ENCODE results near the gene NPM3. TPM values are rescaled to one million over a fixed set of nuclear protein-coding genes. Genes with fewer than 3 reads are reported as not detected.

Gene NPM3
- total RNA-seq, 2 experiments from 2014 or later, result 241 to 260 TPM

- ChIA-PET CTCF (interaction anchor here (0.8 to 2.6 kb wide), 2 partner anchors 12 to 166 kb away, joined by 3 to 11 read pairs; no protein-coding TSS in a partner anchor), POLR2A (no interaction called here)
Measured at GRCh38 chr10:101768791-101769170, 14.5 kb downstream of the NPM3 start.

DNA sequence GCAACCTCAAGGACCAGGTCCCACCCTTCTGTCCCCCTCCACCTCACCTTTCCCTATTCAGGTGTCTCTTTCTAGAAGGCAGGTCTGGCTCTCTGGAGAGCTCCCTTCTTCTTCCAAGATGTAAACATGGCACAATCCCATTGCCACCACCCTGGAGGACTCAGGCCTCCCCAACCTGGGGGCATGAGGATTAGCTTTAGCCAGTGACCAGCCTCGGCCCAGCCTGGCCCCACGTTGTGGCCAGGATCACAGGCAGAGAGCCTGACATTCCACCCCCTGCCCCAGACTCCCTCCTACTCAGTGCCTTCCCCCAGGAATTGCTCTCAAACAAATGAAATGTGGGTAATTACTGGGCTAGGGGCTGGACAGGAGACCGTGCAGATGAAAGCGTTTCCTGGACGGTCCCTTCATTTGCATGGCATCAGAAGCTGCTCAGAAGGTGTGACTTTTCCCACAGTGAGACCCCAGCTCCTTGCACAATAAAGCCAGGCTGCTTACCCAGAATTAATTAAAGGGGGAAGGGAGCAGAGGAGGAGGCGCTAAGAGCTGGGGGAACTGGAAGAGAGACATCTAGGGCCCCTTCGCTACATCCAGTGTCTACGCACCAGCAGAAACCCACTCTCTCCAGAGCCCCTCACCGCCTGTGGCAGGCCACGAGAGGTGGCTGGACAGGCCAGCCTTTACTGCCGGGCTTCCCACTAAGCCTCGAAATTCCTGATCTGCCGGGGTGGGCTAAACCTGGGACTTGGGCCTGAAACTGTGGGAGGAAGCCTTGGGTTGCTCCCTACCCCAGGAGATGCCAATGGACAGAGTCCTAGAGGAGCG lies 15.1 kb downstream of the NPM3 start:
- CTCF ChIA-PET, result interaction anchor here (0.8 to 2.6 kb wide), 2 partner anchors 13 to 165 kb away, joined by 3 to 11 read pairs; no protein-coding TSS in a partner anchor
- POLR2A ChIA-PET, result no interaction called here

DNA sequence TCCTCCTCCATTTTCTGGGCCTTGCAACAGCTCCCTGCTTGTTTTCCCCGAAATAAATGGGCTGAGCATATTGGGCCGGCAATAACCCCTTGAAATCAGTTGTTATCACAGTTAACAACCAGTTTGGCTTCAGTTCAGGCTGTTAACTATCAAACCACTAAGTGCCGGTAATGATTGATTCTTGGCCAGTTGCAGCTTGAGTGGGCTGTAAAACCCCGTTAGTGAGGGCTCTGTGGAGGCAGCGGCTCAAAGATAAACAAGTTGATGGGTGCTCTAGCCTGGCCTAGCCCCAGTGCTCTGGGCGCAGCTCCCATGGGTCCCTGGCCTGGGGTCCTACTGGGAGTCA lies 15.7 kb downstream of the NPM3 start:
- POLR2A ChIA-PET, result no interaction called here
- CTCF ChIA-PET, result interaction anchor here (2.6 kb wide), 1 partner anchor 13 kb away, joined by 11 read pairs; no protein-coding TSS in a partner anchor

DNA sequence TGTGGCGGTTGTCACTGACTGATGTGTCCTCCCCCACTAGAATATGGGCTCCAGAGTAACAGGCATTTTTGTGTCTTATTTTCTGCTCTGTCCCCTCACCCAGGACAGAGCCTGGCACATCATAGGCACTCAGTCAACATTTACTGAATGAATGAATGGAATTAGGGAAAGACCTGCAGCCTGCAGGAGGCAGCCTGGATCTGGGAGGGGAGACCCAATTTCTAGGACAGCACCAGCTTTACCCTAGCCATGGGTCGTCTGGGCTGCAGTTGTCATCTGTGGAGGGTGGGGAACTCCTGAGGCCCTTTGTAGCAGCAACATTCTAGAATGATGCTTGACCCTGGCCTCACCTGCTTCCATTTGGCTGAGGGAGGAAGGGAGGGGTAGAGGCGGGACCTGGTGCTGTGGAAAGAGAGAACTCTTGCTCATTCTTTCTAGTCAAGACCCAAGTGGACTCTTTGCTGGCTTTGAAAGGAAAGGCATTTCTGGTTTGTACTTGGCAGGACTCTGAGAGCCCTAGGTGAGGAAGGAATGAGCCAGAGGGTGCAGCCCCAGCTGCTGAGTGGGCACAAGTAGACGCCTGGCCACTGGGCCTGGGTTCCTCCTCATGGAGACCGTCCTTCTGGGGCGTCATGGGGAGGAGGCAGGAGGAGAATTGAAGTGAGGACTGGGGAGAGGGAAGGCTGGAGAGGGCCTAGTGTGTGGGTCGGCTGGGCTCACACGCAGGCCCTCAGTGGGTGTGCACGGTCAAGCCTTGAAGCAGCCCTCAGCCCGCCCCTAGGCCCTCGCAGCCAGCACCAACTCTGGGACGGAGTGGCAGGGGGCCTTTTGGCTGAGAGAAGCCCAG lies 16.3 kb downstream of the NPM3 start:
- ChIA-PET CTCF (interaction anchor here (2.6 kb wide), 1 partner anchor 14 kb away, joined by 11 read pairs; no protein-coding TSS in a partner anchor), POLR2A (no interaction called here)

DNA sequence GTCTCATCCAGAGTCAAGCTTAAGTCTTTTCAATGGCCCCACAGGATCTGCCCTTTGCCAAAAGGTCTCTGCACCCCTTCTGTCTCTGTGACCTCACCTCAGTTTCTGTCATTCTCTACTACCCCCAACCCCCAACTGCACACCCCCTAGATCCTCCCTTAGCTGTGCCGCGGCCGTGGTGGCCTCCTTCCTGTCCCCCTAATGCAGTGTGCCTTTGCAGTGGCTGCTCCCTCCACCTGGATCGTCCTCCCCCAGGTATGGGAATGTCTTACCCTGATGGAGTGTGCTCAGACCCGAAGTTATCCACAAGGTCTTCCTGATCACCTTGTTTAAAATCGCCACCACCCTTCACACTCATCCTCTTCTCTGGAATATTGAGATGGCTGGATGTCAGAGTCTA lies 16.9 kb downstream of the NPM3 start:
- POLR2A ChIA-PET, result no interaction called here
- CTCF ChIA-PET, result no interaction called here

- ChIA-PET POLR2A (no interaction called here), CTCF (no interaction called here)
Measured at GRCh38 chr10:101763141-101763846, 20.0 kb downstream of the NPM3 start.

DNA sequence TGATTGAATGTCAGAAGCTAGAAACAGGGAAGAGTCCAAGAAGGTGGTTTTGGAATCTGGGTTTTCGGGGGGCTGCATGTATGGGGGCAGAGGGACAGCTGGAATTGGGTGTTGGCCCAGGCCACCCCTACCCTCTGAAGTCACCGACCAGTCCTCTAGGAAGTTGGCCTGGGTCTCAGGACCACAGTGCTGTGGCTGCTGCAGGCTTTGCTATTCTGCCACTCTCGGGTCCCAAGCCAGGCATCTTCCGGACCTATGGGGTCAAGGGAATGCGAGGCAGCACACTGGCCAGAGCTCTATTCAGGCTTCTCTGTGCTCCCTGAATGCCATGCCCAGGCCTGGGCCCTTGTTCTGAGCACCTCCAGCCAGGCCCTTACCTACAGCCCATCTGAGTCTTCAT lies 20.5 kb downstream of the NPM3 start:
- CTCF ChIA-PET, result no interaction called here

DNA sequence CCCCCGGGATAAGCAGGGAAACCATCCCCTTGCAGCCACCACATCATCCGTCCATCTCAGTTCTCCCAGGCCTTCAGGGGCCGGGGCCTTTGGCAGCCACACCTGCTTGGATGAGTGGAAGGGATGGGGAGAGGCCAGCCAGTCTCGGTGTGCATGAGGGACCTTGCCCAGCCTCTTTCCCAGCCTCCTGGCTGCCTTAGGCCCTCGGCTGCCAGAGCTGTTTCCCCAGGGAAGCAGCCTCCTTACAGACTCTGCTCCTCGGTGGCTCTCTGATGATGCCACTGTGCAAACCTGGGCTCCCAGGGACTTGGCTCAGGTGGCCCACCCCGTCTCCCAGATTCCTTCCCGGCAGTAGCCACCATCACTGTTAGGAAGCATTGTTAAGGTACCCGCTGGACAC lies 22.0 kb downstream of the NPM3 start:
- CTCF ChIA-PET, result no interaction called here
- POLR2A ChIA-PET, result no interaction called here

More for the DNA sequence above, 20.5 kb downstream of the NPM3 start:
- POLR2A ChIA-PET, result no interaction called here

DNA sequence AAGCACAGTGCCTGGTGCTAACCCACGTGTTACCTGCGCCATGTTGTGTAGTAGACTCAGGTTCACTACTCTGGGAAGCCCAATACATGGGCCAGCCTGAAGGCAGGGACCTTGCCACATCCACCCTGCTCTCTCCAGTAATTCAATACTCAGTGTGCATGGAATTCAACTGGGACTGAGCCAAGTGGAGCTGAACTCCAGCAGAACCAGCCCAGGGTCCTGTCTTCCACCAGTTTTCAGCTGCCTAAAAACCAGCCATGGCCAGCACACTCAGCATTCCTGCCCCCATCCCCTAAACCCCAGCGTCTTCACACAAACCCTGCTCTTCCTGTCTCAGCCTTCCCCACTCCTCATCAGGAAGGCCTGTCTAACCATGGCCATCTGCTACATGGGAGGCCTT lies 22.7 kb downstream of the NPM3 start:
- ChIA-PET POLR2A (no interaction called here), CTCF (interaction anchor here (0.5 to 2.1 kb wide), 2 partner anchors 19 to 294 kb away, joined by 3 to 5 read pairs; no protein-coding TSS in a partner anchor)

GRCh38 chr10:101759309-101760247 lies 23.7 kb downstream of the NPM3 start:
- ChIA-PET POLR2A (no interaction called here), CTCF (interaction anchor here (2.1 kb wide), 1 partner anchor 20 kb away, joined by 5 read pairs; no protein-coding TSS in a partner anchor)

- ChIA-PET POLR2A (no interaction called here), CTCF (interaction anchor here (2.1 kb wide), 1 partner anchor 21 kb away, joined by 5 read pairs; no protein-coding TSS in a partner anchor)
Measured at GRCh38 chr10:101758858-101759257, 24.4 kb downstream of the NPM3 start.

- POLR2A ChIA-PET, result no interaction called here
- CTCF ChIA-PET, result no interaction called here
Measured at GRCh38 chr10:101752241-101752640, 31.0 kb downstream of the NPM3 start.

DNA sequence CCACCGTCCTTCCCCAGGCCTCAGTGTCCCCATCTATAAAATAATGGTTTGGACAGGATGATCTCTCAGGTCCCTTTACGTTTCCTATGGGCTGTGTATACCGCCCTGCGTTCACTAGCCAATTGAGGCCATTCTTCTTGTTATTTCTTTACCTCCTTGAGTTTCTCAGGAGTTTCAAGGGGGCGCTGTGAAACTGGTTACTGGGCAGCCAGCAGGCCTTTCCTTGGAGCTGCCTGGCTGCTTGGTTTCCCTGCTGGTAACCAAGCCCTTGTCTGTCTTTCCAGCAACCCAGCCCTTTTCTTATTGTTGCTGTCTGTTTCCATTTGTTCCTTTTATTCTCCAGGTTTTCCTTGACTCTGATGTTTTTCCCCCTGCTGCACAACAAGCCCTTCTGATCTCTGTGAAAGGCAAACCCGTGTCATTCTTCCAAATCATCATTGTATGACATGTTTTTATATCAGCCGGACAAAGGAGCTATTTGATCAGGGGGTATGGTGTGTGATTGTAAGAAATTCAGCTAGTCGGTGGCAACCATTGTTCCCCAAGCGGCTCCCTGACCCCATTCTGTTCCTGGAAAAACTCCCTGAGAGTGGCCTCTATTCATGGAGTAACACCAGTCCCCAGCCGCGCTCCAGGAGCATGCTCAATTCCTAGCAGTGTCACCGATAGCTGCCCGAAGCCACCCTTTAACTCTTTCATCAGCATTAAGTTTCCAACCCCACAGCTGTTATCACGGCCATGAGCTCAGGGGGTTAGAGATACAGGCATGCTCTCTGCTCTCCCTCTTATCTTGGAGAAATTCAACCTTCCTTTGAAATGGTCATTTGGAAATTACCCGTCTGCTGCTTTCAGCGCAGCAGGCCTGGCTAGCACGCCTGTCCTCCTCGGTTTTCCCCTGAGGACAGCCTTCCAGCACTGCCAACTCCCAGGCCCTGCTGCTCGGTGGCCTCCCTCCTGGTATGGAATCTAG lies 33.9 kb downstream of the NPM3 start:
- ChIA-PET CTCF (interaction anchor here (1.2 kb wide), 1 partner anchor 31 kb away, joined by 3 read pairs; no protein-coding TSS in a partner anchor), POLR2A (no interaction called here)

- CTCF ChIA-PET, result no interaction called here
- POLR2A ChIA-PET, result no interaction called here
Measured at GRCh38 chr10:101748496-101748895, 34.8 kb downstream of the NPM3 start.

DNA sequence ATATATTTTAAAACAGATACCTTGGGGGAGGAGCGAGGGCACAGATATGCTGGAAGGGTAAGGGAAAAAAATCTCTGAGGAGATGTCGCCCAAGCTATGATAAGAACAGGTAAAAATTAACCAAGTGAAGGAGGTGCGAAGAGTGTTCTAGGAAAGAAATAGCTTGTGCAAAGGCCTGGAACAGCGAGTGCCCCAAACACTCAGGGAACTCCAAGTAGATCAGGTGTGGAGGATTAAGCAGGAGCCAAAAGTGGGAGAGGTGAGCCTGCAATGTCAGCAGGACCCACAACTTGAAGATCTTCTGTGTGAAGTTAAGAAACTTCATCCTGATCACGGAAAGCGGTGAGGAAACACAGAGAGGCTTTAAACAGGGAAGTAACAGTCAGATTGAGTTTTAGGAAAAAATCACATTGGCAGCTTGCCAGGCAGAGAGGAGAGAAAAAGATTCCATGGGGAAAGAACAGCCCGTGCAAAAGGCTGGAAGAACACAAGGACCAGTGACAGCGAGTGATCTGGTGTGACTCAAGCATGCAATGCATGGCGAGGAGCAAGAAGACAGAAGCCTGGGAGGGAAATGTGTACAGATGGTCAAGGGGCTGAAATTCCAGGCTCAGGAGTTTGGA lies 38.1 kb downstream of the NPM3 start:
- POLR2A ChIA-PET, result no interaction called here
- CTCF ChIA-PET, result no interaction called here

DNA sequence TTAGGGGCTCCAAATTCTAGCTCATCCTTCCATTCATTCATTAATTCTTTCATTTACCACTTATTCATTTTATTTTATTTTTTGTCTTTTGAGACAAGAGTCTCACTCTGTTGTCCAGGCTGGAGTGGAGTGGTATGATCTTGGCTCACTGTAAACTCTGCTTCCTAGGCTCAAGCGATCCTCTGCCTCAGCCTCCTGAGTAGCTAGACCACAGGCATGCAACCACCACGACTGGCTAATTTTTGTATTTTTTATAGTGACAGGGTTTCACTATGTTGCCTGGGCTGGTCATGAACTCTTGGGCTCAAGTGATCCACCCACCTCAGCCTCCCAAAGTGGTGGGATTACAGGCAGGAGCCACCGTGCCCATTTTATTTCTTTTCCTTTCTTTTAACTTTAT lies 39.0 kb downstream of the NPM3 start:
- POLR2A ChIA-PET, result no interaction called here
- CTCF ChIA-PET, result no interaction called here

GRCh38 chr10:101741938-101742337 lies 41.3 kb downstream of the NPM3 start:
- ChIA-PET POLR2A (no interaction called here), CTCF (no interaction called here)

All from activated CD8-positive, alpha-beta memory T cell treated with anti-CD3 and anti-CD28 coated beads for 36 hours (primary cell).